GM12878 (cell line): ENCODE measurements around the gene TCF4.

Experiments used
- CEBPB ChIP-seq, 2 experiments: fragments of 150-350 bp in 1 of 2; IDR thresholded peaks; 2 replicates each; pipeline ENCODE4 v1.6.1; 2012 to 2014; ENCODE audit warnings: low read depth in 2 of 2, low read length in 2 of 2, borderline replicate concordance in 1 of 2, inconsistent platforms in 1 of 2
- POLR2A ChIP-seq: IDR thresholded peaks from 2 replicates; pipeline ENCODE4 v1.6.1; 2011; ENCODE audit warnings: low read depth, mild to moderate bottlenecking, low read length

- TF ChIP-seq CEBPB (IDR thresholded peaks at IDR 0.05; ENCODE audit: borderline replicate concordance in 1 of 2, low read depth in 2 of 2, low read length in 2 of 2), result no peak
- TF ChIP-seq POLR2A, result no peak
Observed at GRCh38 chr18:55287935-55288868, 299.8 kb downstream of the TCF4 start.
